Esophagus squamous epithelium (tissue), 5 donors: Measurements from ENCODE around the gene KIAA2012. TPM values are rescaled to one million over a fixed set of nuclear protein-coding genes. Genes with fewer than 3 reads are reported as not detected.

Source experiments
- DNase-seq: peaks from one replicate; lab custom pipeline; 2025; lab: John Stamatoyannopoulos, UW
- H3K27ac ChIP-seq, 4 donors: fragments of 200-600 bp; sonication (generic); one replicate each; pipeline ENCODE4 v1.5.1; 2016 to 2019; ENCODE audit warnings: mild to moderate bottlenecking in 1 of 4
- H3K27me3 ChIP-seq, 4 donors: fragments of 200-600 bp; sonication (generic); 1 replicate in 3 of 4; 2 replicates in 1 of 4; pipeline versions ENCODE4 v1.5.1 to v1.6.0; 2017 to 2021; ENCODE audit warnings: antibody characterized with exemption in 1 of 4
- H3K36me3 ChIP-seq, 3 donors: fragments of 200-600 bp; sonication (generic); one replicate each; pipeline ENCODE4 v1.5.1; 2016 to 2019
- H3K4me1 ChIP-seq, 3 donors: fragments of 200-600 bp; sonication (generic); one replicate each; pipeline ENCODE4 v1.5.1; 2017 to 2019
- H3K4me3 ChIP-seq, 4 donors: fragments of 200-600 bp; sonication (generic); 1 replicate in 3 of 4; 2 replicates in 1 of 4; pipeline ENCODE4 v1.5.1; 2016 to 2019; ENCODE audit warnings: mild to moderate bottlenecking in 2 of 4, moderate library complexity in 1 of 4
- H3K9me3 ChIP-seq, 3 donors: fragments of 200-600 bp; sonication (generic); one replicate each; pipeline ENCODE4 v1.5.1; 2016 to 2019
- POLR2A ChIP-seq, 4 donors: fragments of 450-650 bp; IDR thresholded peaks; one replicate each; pipeline ENCODE4 v1.6.1; 2017; ENCODE audit warnings: antibody characterized with exemption in 4 of 4, mild to moderate bottlenecking in 4 of 4, moderate library complexity in 3 of 4
- WGBS, 2 donors: methylation state at CpG; one replicate each; pipeline ENCODE4 v1.1.5; 2018; 5-methylcytosine and 5-hydroxymethylcytosine counted together
- intact Hi-C: fragments of 100-400 bp; cut with DNase I; formaldehyde crosslinking; loops from one replicate; pipeline ENCODE4 v1.15.0; 2022
- total RNA-seq, 4 donors: library from RNA; depleted of rRNA; stranded (reverse); fragments of >200 nt; gene quantifications; one replicate each; pipeline ENCODE4 v1.1.0, GENCODE V29; 2016
- TF ChIP-seq, protein P1 (sequence below), 6 experiments: fragments of 450-650 bp in 4 of 6; fragments of 200-600 bp in 2 of 6; sonication (generic) in 2 of 6; IDR thresholded peaks; one replicate each; pipeline ENCODE4 v1.5.1; 2016 to 2019; ENCODE audit warnings: antibody characterized with exemption in 6 of 6, mild to moderate bottlenecking in 4 of 6, moderate library complexity in 4 of 6
- donor health status: DM: yes; HTN: yes; CAD: no.

KIAA2012 gene
- total RNA-seq, 4 donors from 2014 or later = not detected

- no peak overlapping the region for H3K27ac ChIP-seq
- no peaks in the 10 kb centered on the region for H3K36me3 ChIP-seq
- intact Hi-C loops = no loop called here
- 77 to 91% methylated on average over 1 to 6 of the region's 7 CpGs for WGBS, 2 donors
- H3K27me3 ChIP-seq = no peaks in the 10 kb centered on the region
- no peak for DNase-seq
- H3K4me3 ChIP-seq = no peak overlapping the region
- H3K4me1 ChIP-seq = no peaks in the 10 kb centered on the region
- no peaks in the 10 kb centered on the region for H3K9me3 ChIP-seq
- no peak for TF ChIP-seq POLR2A (IDR thresholded peaks at IDR 0.05)
- TF ChIP-seq, protein P1, sequence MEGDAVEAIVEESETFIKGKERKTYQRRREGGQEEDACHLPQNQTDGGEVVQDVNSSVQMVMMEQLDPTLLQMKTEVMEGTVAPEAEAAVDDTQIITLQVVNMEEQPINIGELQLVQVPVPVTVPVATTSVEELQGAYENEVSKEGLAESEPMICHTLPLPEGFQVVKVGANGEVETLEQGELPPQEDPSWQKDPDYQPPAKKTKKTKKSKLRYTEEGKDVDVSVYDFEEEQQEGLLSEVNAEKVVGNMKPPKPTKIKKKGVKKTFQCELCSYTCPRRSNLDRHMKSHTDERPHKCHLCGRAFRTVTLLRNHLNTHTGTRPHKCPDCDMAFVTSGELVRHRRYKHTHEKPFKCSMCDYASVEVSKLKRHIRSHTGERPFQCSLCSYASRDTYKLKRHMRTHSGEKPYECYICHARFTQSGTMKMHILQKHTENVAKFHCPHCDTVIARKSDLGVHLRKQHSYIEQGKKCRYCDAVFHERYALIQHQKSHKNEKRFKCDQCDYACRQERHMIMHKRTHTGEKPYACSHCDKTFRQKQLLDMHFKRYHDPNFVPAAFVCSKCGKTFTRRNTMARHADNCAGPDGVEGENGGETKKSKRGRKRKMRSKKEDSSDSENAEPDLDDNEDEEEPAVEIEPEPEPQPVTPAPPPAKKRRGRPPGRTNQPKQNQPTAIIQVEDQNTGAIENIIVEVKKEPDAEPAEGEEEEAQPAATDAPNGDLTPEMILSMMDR (IDR thresholded peaks at IDR 0.05) = no peak
Measured at GRCh38 chr2:202090530-202090929, 17.5 kb downstream of the KIAA2012 start.

DNA sequence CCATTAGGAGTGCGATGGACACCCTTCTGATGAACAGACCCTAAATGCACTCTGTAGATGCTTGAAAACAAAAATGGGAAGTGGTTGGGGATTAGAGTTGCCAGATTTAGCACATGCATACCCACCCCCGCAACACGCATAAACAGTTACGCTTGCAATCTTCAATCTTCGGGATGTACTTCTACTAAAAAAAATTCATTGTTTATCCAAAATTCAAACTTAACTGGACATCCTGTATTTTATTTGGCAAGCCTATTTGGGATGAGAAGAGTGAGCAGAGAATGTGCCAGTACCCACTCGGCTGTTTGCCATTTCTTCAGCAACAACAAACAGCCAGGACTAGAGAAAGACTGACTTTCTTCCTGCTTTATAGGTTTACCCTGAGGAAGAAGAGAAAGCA is 18.4 kb downstream of the KIAA2012 start:
- no peaks in the 10 kb centered on the region for H3K36me3 ChIP-seq
- no peak overlapping the region for H3K4me3 ChIP-seq
- TF ChIP-seq, protein P1 (IDR thresholded peaks at IDR 0.05) = no peak
- no peak for TF ChIP-seq POLR2A (IDR thresholded peaks at IDR 0.05)
- no peaks in the 10 kb centered on the region for H3K27me3 ChIP-seq
- intact Hi-C loops = no loop called here
- no peak for DNase-seq
- 41 to 80% methylated on average over 6 of the region's 6 CpGs for WGBS, 2 donors
- H3K27ac ChIP-seq = peak overlapping the region in 1 of 4 donors; percentile 15
- H3K9me3 ChIP-seq = no peaks in the 10 kb centered on the region
- H3K4me1 ChIP-seq = no peaks in the 10 kb centered on the region

DNA sequence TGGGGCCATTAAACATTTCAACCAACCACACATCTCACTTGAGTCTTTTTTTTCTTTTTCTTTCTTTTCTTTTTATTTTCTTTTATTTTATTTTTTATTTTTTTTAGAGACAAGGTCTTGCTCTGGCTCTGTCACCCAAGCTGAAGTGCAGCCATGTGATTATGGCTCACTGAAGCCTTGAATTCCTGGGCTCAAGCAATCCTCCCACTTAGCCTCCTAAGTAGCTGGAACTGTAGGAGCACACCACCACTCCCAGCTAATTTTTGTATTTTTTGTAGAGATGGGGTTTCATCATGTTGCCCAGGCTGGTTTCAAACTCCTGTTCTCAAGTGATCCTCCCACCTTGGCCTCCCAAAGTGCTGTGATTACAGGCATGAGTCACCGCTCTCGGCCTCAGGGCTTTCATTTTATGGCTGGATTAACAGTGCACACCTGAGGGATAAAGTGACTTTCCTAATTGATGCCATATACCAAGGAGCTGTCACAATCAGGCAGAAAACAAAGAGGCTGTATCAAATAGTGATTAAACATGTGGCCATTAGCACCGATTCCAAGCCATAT is 21.5 kb downstream of the KIAA2012 start:
- Histone ChIP-seq H3K36me3 (no peaks in the 10 kb centered on the region), H3K4me3 (no peak overlapping the region), H3K9me3 (no peaks in the 10 kb centered on the region), H3K27ac (no peak overlapping the region), H3K4me1 (no peaks in the 10 kb centered on the region), H3K27me3 (no peaks in the 10 kb centered on the region)
- no peak for DNase-seq
- intact Hi-C loops = no loop called here
- 56 to 60% methylated on average over 1 to 3 of the region's 3 CpGs for WGBS, 2 donors
- TF ChIP-seq, protein P1 (IDR thresholded peaks at IDR 0.05) = no peak
- TF ChIP-seq POLR2A (IDR thresholded peaks at IDR 0.05) = no peak

- intact Hi-C loops = no loop called here
- no peaks in the 10 kb centered on the region for H3K36me3 ChIP-seq
- no peaks in the 10 kb centered on the region for H3K9me3 ChIP-seq
- H3K27me3 ChIP-seq = no peaks in the 10 kb centered on the region
- TF ChIP-seq, protein P1 (IDR thresholded peaks at IDR 0.05) = no peak
- no peak for TF ChIP-seq POLR2A (IDR thresholded peaks at IDR 0.05)
- DNase-seq = no peak
- H3K27ac ChIP-seq = no peak overlapping the region
- H3K4me1 ChIP-seq = no peaks in the 10 kb centered on the region
- H3K4me3 ChIP-seq = no peak overlapping the region
Measured at GRCh38 chr2:202095235-202095634, 22.2 kb downstream of the KIAA2012 start.

DNA sequence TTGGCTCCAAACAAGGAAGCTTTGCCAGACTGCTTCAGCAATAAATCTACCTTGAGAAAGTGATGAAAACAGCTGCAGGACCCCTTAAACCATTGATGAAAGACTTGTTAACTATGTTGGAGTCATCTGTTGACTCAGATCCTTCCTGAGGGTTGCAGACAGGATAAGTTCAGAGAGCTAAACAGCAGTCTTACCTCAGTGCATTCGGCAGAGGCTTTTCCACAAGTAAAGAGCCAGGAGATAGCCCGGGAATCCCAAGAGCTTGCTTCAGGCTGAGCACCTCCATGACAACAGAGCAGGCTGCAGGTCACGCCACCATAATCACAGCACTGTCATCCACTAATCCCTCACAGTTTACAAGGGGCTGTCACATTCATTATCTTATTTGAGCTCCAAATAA is 23.7 kb downstream of the KIAA2012 start:
- no peak for DNase-seq
- Histone ChIP-seq H3K27ac (no peak overlapping the region), H3K9me3 (no peaks in the 10 kb centered on the region), H3K4me1 (no peaks in the 10 kb centered on the region), H3K36me3 (no peaks in the 10 kb centered on the region), H3K27me3 (no peaks in the 10 kb centered on the region), H3K4me3 (no peak overlapping the region)
- intact Hi-C loops = no loop called here
- WGBS, 2 donors = 68 to 88% methylated on average over 3 of the region's 3 CpGs
- TF ChIP-seq, protein P1 (IDR thresholded peaks at IDR 0.05) = no peak
- TF ChIP-seq POLR2A (IDR thresholded peaks at IDR 0.05) = no peak
